SK-N-SH treated with all-trans-retinoic acid at 6 μM for 48 hours (cell line): ENCODE measurements around the gene CNTNAP1.

Experiments used
- ATAC-seq: fragments of 200-7000 bp; cut with Tn5 transposase; 3 replicates; pipeline ENCODE4 v1.9.1; 2020; ENCODE audit warnings: mild to moderate bottlenecking, moderate library complexity
- ARNTL ChIP-seq: fragments of 450-650 bp; formaldehyde crosslinking; IDR thresholded peaks from 2 replicates; pipeline ENCODE4 v1.5.0; 2020; ENCODE audit warnings: low read depth, mild to moderate bottlenecking, moderate library complexity, borderline replicate concordance
- CSDC2 ChIP-seq: fragments of 250-450 bp; sonication (Bioruptor Pico); IDR thresholded peaks from 2 replicates; pipeline ENCODE4 v1.5.0; 2020; ENCODE audit warnings: mild to moderate bottlenecking, moderate library complexity
- GLIS3 ChIP-seq: fragments of 250-450 bp; sonication (Bioruptor Pico); IDR thresholded peaks from 2 replicates; pipeline ENCODE4 v1.5.0; 2020; ENCODE audit warnings: mild to moderate bottlenecking, moderate library complexity
- OSR1 ChIP-seq: fragments of 250-450 bp; sonication (Bioruptor Pico); IDR thresholded peaks from 2 replicates; pipeline ENCODE4 v1.8.0; 2022; ENCODE audit warnings: moderate library complexity, mild to moderate bottlenecking, inconsistent platforms
- POU6F1 ChIP-seq: fragments of 250-450 bp; sonication (Bioruptor Pico); IDR thresholded peaks from 2 replicates; pipeline ENCODE4 v1.8.0; 2021; ENCODE audit warnings: low read depth, mild to moderate bottlenecking, moderate library complexity, borderline replicate concordance
- PPARA ChIP-seq: fragments of 250-450 bp; sonication (Bioruptor Pico); IDR thresholded peaks from 2 replicates; pipeline ENCODE4 v1.5.0; 2020; ENCODE audit warnings: mild to moderate bottlenecking, borderline replicate concordance
- RARB ChIP-seq: fragments of 250-450 bp; sonication (Bioruptor Pico); IDR thresholded peaks from 2 replicates; pipeline ENCODE4 v1.8.0; 2021; ENCODE audit warnings: mild to moderate bottlenecking, moderate library complexity
- SNAI2 ChIP-seq: fragments of 250-450 bp; sonication (Bioruptor Pico); IDR thresholded peaks from 2 replicates; pipeline ENCODE4 v1.5.0; 2020; ENCODE audit warnings: mild to moderate bottlenecking, moderate library complexity
- TCF4 ChIP-seq: fragments of 250-450 bp; sonication (Bioruptor Pico); IDR thresholded peaks from 2 replicates; pipeline ENCODE4 v1.8.0; 2021; ENCODE audit warnings: mild to moderate bottlenecking, moderate library complexity, borderline replicate concordance
- TOX ChIP-seq: fragments of 250-450 bp; sonication (Bioruptor Pico); IDR thresholded peaks from 2 replicates; pipeline ENCODE4 v1.8.0; 2021; ENCODE audit warnings: mild to moderate bottlenecking, moderate library complexity, borderline replicate concordance
- ZFP3 ChIP-seq: fragments of 250-450 bp; sonication (Bioruptor Pico); IDR thresholded peaks from 2 replicates; pipeline ENCODE4 v1.5.0; 2020; ENCODE audit warnings: mild to moderate bottlenecking, moderate library complexity
- ZNF565 ChIP-seq: fragments of 450-650 bp; formaldehyde crosslinking; conservative IDR thresholded peaks from 2 replicates; pipeline ENCODE4 v1.5.0; 2020; ENCODE audit warnings: low read depth, mild to moderate bottlenecking, moderate library complexity
- ZNF8 ChIP-seq: fragments of 450-650 bp; formaldehyde crosslinking; IDR thresholded peaks from 2 replicates; pipeline ENCODE4 v1.5.0; 2020; ENCODE audit warnings: mild to moderate bottlenecking, moderate library complexity
- TF ChIP-seq, protein P1 (sequence below): fragments of 250-450 bp; sonication (Bioruptor Pico); IDR thresholded peaks from 2 replicates; pipeline ENCODE4 v1.5.0; 2020; ENCODE audit warnings: mild to moderate bottlenecking, moderate library complexity
- TF ChIP-seq, protein P2 (sequence below): fragments of 250-450 bp; sonication (Bioruptor Pico); IDR thresholded peaks from 2 replicates; pipeline ENCODE4 v1.8.0; 2020; ENCODE audit warnings: mild to moderate bottlenecking, moderate library complexity, borderline replicate concordance
- TF ChIP-seq, protein P3 (sequence below): fragments of 250-450 bp; sonication (Bioruptor Pico); IDR thresholded peaks from 2 replicates; pipeline ENCODE4 v1.5.1; 2020; ENCODE audit warnings: low read depth, mild to moderate bottlenecking, moderate library complexity
- TF ChIP-seq, protein P4 (sequence below): fragments of 250-450 bp; sonication (Bioruptor Pico); IDR thresholded peaks from 2 replicates; pipeline ENCODE4 v1.5.1; 2021; ENCODE audit warnings: mild to moderate bottlenecking, moderate library complexity

Gene CNTNAP1

DNA sequence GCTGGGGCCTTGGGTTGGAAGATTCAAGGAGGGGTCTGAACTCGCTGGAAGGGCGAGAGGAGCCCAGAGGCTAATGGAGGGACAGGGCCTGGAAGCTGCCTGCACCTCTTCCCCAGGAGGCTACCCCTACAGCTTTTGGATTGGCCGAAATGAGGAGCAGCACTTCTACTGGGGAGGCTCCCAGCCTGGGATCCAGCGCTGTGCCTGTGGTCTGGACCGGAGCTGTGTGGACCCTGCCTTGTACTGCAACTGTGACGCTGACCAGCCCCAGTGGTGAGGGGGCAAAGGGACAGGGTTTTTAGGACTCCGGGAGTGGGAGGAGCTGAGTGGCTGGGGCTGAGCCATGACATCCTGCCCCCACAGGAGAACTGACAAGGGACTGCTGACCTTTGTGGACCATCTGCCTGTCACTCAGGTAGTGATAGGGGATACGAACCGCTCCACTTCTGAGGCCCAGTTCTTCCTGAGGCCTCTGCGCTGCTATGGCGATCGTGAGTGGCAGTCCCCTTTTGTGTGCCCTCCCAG lies 8.8 kb downstream of the CNTNAP1 start (continued):
- TF ChIP-seq, protein P1, sequence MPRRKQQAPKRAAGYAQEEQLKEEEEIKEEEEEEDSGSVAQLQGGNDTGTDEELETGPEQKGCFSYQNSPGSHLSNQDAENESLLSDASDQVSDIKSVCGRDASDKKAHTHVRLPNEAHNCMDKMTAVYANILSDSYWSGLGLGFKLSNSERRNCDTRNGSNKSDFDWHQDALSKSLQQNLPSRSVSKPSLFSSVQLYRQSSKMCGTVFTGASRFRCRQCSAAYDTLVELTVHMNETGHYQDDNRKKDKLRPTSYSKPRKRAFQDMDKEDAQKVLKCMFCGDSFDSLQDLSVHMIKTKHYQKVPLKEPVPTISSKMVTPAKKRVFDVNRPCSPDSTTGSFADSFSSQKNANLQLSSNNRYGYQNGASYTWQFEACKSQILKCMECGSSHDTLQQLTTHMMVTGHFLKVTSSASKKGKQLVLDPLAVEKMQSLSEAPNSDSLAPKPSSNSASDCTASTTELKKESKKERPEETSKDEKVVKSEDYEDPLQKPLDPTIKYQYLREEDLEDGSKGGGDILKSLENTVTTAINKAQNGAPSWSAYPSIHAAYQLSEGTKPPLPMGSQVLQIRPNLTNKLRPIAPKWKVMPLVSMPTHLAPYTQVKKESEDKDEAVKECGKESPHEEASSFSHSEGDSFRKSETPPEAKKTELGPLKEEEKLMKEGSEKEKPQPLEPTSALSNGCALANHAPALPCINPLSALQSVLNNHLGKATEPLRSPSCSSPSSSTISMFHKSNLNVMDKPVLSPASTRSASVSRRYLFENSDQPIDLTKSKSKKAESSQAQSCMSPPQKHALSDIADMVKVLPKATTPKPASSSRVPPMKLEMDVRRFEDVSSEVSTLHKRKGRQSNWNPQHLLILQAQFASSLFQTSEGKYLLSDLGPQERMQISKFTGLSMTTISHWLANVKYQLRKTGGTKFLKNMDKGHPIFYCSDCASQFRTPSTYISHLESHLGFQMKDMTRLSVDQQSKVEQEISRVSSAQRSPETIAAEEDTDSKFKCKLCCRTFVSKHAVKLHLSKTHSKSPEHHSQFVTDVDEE (CRISPR knock-in tag), result no peak
- TF ChIP-seq RARB (CRISPR knock-in tag) (no peak), GLIS3 (CRISPR knock-in tag) (no peak), ZFP3 (CRISPR knock-in tag) (no peak), POU6F1 (CRISPR knock-in tag) (no peak), CSDC2 (CRISPR knock-in tag) (no peak), TOX (CRISPR knock-in tag) (no peak), SNAI2 (CRISPR knock-in tag) (no peak), PPARA (CRISPR knock-in tag) (no peak)

GRCh38 chr17:42692489-42692888 lies 10.2 kb downstream of the CNTNAP1 start:
- TF ChIP-seq, protein P1 (CRISPR knock-in tag), result no peak
- TF ChIP-seq POU6F1 (CRISPR knock-in tag) (no peak), ZNF8 (CRISPR knock-in tag) (no peak), OSR1 (no peak), TOX (CRISPR knock-in tag) (no peak), ZNF565 (CRISPR knock-in tag) (no peak), SNAI2 (CRISPR knock-in tag) (no peak), GLIS3 (CRISPR knock-in tag) (no peak), TCF4 (CRISPR knock-in tag) (no peak), RARB (CRISPR knock-in tag) (no peak), ZFP3 (CRISPR knock-in tag) (no peak), ARNTL (CRISPR knock-in tag) (no peak)
- TF ChIP-seq, protein P2, sequence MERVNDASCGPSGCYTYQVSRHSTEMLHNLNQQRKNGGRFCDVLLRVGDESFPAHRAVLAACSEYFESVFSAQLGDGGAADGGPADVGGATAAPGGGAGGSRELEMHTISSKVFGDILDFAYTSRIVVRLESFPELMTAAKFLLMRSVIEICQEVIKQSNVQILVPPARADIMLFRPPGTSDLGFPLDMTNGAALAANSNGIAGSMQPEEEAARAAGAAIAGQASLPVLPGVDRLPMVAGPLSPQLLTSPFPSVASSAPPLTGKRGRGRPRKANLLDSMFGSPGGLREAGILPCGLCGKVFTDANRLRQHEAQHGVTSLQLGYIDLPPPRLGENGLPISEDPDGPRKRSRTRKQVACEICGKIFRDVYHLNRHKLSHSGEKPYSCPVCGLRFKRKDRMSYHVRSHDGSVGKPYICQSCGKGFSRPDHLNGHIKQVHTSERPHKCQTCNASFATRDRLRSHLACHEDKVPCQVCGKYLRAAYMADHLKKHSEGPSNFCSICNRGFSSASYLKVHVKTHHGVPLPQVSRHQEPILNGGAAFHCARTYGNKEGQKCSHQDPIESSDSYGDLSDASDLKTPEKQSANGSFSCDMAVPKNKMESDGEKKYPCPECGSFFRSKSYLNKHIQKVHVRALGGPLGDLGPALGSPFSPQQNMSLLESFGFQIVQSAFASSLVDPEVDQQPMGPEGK (CRISPR knock-in tag), result no peak
- TF ChIP-seq, protein P3, sequence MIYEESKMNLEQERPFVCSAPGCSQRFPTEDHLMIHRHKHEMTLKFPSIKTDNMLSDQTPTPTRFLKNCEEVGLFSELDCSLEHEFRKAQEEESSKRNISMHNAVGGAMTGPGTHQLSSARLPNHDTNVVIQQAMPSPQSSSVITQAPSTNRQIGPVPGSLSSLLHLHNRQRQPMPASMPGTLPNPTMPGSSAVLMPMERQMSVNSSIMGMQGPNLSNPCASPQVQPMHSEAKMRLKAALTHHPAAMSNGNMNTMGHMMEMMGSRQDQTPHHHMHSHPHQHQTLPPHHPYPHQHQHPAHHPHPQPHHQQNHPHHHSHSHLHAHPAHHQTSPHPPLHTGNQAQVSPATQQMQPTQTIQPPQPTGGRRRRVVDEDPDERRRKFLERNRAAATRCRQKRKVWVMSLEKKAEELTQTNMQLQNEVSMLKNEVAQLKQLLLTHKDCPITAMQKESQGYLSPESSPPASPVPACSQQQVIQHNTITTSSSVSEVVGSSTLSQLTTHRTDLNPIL, result no peak
- TF ChIP-seq, protein P4, sequence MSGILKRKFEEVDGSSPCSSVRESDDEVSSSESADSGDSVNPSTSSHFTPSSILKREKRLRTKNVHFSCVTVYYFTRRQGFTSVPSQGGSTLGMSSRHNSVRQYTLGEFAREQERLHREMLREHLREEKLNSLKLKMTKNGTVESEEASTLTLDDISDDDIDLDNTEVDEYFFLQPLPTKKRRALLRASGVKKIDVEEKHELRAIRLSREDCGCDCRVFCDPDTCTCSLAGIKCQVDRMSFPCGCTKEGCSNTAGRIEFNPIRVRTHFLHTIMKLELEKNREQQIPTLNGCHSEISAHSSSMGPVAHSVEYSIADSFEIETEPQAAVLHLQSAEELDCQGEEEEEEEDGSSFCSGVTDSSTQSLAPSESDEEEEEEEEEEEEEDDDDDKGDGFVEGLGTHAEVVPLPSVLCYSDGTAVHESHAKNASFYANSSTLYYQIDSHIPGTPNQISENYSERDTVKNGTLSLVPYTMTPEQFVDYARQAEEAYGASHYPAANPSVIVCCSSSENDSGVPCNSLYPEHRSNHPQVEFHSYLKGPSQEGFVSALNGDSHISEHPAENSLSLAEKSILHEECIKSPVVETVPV (CRISPR knock-in tag), result no peak
- no peak for ATAC-seq
